Suppressor macrophage treated with lipopolysaccharide for 1 hour (primary cell): ENCODE measurements around the gene BCAP31.

ENCODE experiments used
- DNase-seq, 3 donors: peaks; one replicate each; pipeline ENCODE4 v3.0.0-alpha.2; 2020 to 2022

BCAP31 gene

DNA sequence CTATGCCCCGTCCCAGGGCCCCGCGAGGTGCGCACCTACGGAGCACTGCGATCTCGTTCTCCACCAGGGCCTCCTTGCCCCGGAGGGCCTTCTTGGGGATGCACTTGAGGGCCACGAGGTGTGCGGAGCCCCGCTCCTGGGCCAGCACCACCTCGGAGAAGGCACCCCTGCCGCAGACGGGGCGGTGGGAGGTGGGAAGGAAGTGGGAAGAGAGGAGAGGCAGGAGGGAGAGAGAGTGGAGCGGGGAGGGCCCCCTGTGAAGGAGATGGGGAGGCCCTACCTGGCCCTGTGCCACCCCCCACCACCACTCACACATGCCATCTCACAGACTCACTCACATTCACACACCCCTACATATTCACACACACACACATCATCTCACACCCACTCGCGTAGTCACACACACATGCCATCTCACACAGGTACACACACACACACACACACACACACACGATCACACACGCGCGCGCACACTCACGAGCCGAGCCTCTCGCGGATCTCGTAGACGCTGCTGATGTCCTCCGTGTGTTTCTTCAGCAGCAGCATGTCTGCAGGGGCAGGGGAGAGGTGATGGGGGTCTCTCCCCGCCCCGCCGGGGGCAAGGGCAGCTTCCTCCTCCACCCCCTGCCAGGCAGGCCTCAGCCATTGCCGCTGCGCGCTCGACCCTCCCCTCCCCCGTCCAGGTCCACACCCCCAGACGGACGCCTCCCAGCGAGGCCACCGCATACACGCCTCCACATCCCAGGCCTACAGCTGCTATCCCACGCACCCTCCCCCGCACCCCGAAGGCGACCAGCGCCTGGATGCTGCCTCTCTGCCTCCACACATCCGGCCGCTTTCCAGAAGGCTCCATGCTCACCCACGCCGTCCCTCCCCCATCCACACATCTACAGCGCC, 51.4 kb downstream of the BCAP31 start:
- no peak for DNase-seq

DNA sequence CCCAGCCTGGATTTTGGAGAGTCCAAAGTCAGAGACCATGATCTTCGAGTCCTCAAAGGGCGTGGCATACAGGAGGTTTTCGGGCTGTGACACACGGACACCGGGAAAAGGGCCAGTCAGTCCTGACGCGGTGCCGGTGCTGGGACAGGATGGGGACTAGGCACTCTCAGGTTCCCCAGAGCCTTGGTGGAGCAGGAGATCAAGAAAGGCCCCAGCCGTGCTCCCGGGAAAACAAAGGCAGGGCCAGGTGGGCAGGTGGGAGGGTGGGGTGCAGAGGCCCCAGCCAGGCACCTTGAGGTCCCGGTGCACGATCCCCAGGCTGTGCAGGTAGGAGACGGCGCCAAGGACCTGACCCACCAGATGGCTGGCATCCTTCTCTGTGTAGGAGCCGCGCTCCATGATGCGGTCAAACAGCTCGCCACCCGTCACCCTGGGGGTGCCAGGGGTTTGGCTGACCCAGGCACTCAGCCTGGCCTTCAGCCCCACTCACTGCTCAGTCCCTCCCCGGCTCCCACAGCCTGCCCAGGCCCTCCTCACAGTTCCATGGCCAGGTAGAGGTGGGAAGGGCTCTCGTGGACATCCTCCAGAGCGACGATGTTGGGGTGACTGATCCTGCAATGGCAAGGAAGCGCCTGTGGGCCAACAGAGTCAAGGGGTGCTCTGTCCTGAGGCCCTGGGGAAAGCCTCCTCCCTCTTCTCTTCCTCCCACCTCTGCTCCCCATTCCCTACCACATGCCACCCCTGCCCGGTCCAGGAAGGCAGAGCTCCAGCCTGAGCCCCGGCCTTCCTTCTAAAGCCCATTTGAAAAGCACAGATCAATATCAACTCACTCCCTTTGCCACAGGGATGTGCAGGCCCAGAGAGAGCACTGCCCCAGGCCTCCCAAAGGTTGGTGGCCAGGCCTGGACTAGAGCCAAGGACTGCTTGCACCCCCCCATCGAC, 52.3 kb downstream of the BCAP31 start:
- DNase-seq: no peak

DNA sequence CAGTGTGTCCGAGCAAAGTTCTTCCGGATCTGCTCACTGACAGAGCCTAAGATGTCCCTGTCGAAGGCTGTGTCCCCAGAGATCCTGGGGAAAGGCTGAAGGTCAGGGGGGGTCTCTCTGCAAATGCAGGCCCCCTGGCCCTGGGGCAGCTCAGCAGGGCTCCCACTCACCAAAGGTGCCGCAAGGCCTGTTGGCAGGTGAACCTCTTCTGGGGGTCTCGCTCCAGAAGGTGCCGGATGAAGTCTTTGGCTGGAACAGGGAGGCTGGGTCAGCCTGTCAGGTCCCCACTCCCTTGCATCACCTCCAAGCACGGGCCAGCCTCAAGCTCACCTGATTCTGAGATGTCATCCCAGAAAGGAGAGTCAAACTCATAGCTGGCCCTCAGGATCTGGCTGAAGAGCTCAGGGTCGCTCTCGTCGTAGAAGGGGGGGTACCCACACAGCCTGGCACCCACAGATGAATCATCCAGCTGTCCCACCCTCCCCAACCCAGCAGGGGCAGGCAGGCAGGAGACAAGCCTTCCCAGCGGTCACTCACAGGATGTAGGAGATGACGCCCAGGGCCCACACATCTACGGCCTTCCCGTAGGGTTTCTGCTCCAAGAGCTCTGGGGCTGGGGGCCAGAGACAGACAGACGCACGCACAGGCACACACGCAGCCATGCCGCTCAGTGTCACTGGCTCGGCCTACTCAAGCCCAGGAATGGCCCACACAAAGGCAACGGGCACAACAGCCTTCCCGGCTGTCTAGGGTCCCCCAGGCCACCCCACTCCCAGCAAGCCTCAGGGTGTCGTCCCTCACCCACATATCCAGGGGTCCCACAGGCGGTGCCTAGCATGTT, 53.2 kb downstream of the BCAP31 start:
- DNase-seq: peak in 1 of 3 donors; percentile 1

DNA sequence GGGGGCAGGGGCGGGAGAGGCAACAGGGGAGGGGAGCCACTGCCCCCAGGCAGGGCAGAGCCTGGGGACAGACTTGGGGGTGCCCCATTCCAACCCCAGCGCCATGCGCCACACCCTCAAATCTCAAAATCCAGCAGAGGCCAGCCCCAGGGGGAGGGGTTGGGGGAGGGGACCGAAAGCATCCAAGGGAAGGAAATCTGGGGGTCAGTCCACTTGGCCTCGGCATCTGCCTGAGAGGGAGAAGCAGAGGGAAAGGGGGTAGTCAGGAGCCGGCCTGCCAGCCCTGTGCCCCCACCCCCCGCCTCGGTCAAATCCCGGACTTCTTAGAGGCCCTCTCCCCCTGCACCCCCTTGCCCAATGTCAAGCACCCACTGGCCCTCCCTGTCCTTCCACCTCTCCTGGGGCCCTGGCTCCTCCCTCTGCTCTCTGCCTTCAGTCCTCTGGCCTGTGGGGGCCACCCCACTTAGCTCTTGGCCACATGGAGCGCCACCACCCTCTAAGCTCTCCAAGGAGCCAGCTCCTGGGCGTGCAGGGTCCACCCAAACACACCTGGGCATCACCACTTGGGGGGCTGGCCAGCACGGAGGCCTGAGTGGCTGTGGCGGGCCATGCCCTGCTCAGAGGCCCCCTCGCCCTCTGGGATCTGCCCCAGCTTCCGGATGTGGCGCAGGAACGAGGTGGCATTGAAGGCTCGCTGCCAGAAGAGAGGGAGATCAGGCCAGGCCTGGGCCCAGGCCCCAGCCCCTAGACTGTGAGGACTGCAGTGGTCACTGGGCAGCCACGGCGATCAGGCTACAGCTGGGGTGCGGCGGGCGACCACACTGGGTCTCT, 54.1 kb downstream of the BCAP31 start:
- peak in 1 of 3 donors; percentile 8 for DNase-seq

DNA sequence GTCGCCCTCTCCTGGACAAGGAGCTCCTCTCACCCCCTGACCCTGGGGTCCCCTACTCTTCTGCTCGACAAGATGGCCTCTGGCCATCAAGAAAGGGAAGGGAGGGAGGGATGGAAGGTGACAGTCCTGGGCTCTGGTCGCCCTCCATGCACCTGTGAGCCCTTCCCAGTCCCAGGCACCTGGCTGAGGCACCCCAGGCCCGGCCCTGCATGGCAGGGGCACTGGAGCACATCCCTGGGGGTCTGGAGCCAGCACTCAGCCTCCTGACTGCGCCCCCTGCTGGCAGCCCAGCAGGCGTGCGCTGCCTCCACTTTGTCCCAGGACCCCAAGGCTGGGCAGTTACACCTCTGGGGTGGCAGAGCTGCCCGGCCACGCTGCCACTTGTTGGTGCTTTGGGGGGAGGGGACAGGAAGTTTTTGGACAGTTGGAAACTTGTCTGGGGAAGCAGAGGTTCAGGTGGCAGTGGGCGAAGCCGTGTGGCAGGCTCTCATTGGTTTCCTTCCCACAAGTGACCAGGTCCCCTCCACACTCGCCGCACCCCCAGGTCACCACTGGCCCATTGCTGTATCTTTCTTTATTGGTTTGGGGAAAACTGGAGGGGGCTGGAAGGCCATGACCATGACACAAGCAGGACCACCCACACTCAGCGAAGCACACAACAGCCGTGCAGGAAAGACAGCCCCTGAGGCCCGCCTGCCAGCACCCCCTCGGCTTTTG, 54.9 kb downstream of the BCAP31 start:
- peak; percentile 23 to 66 (median 43) for DNase-seq

DNA sequence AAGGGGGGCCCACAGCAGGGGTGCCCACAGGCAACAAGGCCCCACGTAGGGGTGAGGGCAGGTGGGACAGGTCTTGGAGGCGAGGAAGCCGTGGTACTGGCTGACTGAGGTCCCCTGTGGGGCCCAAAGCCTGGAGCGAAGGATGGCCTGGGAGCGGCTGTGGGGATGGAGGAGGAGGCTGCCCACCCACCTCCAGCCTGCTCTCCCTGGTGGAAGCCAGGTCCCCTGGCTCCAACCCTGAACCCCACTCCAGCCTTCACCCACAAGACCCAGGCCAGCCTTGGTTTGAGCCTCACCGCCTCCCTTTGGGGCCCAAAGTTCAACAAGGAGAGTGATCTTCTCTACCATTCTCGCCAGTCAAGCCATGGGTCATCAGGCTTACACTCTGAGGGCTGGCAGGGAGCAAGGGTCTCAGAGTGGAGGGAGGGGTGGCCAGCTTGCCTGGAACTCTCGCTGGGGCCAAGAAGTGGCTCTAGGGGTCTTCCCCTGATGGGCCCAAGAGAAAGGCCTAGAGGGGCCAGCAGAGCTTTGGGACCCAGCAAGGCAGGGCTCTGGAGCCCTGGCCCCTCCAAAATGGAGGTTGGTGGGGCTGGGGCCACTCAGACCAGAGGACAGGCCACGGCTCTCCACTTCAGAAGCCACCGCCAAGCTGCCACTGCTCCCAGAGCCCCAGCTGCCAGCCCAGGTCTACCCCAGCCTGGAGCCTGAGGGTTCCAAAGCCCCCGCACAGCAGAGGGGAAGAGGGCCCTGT, 55.6 kb downstream of the BCAP31 start:
- no peak for DNase-seq

DNA sequence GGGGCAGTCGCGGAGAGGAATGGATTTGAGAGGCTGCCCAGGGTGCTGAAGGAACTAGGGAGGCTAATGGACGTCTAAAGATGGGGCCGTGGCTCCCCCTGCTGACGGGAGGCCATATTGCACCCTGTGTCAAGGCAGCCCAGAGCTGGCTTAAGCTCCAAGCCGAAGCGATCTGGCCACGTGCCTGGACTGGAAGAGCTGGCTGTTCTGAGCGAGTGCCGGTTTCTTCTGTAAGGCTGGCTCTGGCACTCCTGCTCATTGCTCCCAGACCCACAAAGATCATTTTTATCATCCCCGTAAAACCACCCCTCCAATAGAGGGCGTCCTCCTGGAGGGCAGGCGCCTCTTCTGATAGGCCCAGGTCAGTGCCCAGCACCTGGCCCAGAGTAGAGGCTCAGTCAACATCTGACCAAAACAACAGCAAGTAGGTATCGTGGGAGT, 56.2 kb downstream of the BCAP31 start:
- DNase-seq: peak; percentile 70 to 82 (median 79)

DNA sequence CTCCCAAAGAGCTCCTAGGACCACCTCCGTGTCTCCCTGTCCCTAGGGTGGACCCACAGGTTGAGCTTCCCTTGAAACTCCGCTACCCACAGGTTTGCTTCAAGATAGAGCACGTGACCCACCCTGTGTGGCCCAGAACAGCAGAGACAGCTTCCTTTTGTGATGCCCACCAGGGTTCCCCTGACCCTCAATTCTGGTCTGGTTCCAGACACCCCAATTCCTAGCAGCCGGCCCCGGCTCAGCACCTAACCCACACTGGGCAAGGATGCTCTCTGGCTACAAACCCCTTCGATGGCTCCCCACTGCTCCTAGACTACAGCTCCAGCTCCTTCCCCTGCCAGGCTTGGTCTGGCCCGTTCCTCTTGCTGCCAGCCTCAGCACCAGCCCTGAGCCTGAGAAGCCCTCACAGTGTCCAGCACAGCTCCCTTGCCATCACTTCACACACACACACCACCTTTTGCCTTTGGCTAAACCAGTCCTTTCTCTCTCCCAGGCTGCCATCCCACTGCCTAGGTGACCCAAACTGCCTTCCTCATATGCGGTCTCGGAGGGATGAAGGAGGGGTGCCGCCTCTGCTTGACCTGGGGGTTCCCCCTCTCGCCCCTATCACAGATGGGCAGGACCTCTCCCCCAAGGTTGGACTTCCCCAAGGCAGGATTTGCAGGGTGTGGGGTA, 56.8 kb downstream of the BCAP31 start:
- DNase-seq: peak in 1 of 3 donors; percentile 14

DNA sequence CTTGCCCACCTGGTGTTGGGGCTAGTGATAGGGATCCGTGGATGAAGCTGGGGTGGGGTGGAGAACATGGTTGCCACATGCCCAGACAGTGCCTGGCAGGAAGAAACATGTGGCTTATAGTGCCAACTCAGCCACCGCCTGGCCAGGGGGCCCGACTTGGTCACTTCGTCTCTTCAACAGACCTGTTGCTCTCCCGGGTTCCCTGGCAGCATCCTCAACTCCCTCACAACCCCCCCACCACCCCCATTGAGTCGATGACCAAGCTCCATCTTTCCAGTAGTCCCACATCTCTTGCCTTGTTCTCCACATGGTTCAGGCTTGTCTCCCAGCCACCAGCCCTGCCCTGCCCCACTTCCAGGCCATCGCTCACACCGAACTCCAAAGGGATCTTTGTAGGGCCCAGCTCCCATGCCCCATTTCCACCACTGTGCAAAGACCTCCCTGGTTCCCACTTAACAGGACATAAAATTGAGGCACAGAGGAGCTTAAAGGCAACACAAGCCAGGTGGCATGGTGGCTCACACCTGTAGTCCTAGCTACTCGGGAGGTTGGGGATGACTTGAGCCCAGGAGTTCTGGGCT, 58.4 kb downstream of the BCAP31 start:
- no peak for DNase-seq

DNA sequence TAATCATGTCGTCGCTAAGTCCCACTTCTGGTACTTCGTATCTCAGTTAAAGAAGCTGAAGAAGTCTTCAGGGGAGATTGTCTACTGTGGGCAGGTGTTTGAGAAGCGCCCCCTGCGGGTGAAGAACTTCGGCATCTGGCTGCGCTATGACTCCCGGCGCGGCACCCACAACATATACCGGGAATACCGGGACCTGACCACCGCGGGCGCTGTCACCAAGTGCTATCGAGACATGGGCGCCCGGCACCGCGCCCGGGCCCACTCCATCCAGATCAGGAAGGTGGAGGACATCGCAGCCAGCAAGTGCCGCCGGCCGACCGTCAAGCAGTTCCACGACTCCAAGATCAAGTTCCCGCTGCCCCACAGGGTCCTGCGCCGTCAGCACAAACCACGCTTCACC, 61.9 kb downstream of the BCAP31 start:
- peak; percentile 52 to 71 (median 55) for DNase-seq

DNA sequence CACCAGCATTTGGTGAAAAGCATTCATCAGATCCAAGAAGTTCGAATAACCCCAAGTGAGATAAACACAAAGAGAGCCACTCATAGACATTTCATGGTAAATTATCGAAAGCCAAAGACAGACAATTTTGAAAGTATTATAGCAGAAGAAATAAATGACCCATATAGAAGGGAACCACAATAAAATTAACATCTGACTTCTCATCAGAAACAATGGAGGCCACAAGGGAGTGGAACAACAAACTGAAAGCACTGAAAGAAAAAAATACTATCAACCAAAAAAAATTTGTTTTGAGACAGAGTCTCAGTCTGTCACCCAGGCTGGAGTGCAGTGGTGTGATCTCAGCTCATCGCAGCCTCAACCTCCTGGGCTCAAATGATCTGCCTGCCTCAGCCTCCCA, 64.9 kb downstream of the BCAP31 start:
- DNase-seq: no peak

DNA sequence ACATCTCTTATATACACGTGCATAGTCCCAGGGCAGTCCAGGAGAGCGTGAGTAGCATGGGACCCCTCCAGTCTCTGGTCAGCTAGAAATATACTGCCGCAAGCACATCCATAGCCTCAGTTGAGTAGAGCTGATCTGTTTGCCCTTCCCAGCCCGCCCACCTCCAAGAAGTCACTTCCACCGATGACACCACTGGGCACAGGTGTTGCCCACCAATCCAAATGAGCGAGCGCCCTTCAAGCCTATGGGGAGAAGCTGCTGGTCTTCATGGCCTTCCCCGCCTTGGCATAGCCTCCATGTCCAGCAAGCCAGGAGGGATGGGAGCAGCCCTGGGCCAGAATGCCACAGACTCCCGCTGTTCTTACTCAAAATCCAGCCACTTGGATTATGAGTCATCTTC, 67.0 kb downstream of the BCAP31 start:
- no peak for DNase-seq

DNA sequence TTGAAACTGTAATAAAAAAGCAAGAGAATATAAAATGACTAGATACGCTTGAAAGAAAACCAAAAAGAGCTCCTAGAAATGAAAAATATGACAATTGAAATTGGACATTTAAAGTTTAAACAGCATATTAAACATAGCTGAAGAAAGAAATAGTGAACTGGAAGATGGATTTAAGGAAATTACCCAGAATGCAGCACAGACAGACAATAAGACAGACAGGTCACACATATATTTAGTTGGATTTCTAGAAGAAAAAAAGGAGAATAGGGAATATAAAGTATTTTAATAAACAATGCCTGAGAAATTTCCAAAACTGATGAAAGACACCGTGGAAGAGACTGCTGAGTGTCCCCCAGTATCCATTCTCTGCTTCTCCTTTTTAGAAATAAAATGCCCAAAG, 70.6 kb downstream of the BCAP31 start:
- no peak for DNase-seq

DNA sequence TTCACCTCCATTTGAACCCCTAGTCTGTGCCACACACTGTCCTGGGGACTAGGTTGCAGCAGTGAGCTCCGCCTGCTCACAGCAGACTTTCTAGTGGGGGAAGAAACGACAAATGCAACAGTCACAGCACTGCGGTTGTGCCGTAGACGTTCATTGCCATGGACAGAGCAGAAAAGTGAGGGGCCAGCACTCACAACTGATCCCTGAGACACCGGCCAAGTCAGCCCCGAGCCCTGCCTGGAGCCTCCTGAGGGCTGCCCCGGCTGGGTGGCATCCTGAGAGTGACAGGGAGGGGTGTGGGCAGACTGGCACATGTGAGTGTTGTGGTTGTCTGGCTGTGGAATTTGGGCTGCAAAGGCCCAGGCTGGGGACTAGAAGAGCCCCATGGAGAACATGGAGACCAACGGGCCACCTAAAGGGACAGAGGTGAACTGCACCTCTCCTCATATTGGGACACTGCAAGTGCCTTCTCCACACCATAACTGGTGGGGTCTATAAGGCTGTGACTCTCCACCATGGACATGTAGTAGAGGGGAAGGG, 72.6 kb downstream of the BCAP31 start:
- DNase-seq: no peak

DNA sequence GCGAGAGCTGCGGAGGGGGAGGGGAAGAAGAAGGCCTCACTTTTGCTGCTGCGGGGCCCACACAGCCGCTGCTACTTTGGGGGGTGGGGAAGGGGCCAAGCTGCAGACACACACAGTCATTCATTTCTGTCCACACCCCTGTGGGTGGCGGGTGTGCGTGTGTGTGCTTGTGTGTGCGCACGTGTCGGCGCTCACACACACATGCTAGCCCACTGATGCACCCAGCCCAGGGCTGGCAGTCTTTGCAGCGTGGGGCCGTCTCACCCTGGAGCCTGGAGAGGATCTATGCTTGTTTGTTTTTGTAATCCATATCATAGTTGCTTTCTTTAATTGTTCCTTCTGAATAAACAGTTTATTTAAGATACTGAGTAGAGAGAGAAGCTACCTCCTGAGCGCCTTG, 73.2 kb downstream of the BCAP31 start:
- no peak for DNase-seq
